ENCODE results near the gene IRAK4.
A peak's percentile ranks its signal among the peaks of the same experiment; 100 is the strongest.

The IRAK4 gene

GRCh38 chr12:43776498-43776897, 17.7 kb downstream of the IRAK4 start:
- peak in 1 of 2 donors; percentile 5 for DNase-seq

DNA sequence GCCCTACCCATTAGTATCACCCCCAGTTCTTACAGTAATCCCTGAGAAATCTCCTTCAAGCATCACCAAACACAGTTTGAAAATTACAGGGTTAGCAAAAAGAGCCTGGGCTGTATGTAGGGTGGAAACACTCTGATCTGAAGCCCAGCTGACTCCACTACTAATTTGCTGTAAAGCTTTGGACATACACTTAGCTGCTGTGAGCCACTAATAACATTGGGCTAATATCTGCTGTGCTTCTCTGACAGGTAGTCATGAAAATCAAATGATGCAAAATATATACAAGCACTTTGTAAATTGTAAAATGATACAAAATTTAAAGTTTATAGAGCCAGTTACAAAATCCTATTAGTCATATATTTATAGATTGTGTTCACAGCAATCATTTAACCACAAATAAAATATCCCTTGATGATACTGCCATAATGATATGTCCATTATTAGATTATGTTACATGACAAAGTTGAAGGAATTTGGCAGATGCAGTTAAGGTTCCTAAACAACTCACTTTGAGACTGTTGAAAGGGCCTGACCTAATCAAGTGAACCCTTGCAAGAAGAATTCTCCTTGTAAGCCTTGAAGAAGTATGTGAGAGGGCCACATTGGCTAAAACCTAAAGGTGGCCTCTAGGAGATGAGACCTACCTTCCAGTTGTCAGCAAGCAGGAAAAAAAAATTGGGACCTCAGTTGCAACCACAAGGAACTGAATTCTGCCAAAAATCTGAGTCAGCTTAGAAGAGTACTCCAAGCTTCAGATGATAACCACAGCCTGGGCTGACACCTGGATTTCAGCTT, 28.3 kb downstream of the IRAK4 start:
- DNase-seq: no peak

DNA sequence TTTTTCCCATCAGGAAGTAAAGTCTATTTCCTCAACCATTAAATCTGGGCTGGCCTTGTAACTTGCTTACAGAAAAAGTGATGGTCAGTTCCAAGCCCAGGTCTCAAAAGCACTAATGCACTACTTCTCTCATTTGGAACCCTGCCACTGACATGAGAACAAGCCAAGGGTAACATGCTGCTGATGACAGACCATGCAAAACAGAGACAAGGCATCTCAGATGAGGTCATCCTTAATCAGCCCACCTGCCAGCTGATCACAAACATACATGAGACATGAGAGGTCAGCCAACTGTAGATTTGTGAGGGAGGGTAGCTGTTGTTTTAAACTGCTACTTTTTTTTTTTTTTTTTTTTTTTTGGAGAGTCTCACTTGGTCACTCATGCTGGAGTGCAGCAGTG, 31.2 kb downstream of the IRAK4 start:
- DNase-seq: no peak

- no peak for DNase-seq
Observed at GRCh38 chr12:43795716-43796280, 37.0 kb downstream of the IRAK4 start.

- DNase-seq: no peak
Observed at GRCh38 chr12:43797561-43798217, 38.9 kb downstream of the IRAK4 start.

GRCh38 chr12:43805149-43805859, 46.6 kb downstream of the IRAK4 start:
- DNase-seq: no peak

DNA sequence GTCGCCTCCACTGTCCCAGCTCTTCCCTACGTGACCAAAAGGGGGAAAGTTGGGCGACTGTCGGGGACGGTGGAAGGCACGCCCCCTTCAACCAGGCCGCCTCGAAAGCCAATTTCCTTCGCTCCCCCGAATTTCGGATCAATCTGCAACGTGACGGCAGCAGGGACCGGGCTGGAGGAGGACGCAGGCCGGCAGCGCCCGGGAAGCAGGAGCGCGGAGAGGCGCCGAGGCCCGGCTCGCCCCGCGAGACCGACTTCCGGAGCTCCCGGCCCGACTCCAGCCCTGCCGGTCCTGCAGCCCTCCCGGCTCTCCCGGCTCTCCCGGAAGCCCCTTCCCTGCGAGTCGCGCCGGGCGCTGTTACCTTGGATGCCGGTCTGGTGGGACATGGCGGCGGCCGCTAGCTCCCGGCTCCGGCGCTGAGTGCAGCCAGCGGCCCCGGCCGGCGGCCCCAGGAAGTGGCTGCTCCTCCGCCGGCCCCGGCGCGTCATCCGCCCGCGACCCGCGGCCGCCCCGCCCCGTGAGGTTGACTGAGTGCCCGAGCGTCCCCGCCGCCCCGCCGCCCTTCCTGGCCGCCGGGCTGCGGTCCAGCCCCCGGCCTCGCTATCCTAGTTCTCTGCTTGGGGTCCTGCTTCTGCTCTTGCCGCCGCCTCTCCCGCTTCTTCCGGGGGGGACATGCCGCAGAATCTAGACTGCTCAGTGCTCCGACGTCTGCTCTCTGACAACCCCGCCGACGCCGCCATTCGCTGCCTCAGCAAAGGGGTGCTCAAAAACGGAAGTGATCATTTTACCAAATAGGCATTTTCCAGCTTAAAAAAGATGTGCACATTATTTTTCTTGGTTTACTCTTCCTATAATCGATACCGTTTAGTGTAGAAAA, 47.3 kb downstream of the IRAK4 start, which contains the start of gene TWF1:
TWF1 (minus strand) TSS at position 458 of the 877 bp plus-strand sequence; CDS start at position 386, 72 bp downstream.
- peak; percentile 82 to 86 for DNase-seq

DNA sequence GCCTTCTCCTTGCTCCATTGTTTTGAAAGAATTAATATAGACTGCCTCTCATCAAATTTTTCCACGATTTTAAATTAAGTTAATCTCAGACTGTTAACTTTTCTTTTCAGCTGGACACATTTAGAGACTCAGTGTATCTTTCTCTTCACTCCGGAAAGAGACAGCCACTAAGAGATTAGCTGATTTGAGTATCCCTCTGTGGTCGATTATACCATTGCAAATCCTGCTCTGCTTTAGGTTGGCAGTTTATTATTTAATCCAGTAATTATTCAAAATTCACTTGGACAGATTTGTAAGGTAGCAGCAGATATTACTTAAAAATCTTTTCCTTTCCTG, 48.0 kb downstream of the IRAK4 start:
- DNase-seq: no peak

GRCh38 chr12:43807386-43807785, 48.6 kb downstream of the IRAK4 start:
- no peak for DNase-seq

DNA sequence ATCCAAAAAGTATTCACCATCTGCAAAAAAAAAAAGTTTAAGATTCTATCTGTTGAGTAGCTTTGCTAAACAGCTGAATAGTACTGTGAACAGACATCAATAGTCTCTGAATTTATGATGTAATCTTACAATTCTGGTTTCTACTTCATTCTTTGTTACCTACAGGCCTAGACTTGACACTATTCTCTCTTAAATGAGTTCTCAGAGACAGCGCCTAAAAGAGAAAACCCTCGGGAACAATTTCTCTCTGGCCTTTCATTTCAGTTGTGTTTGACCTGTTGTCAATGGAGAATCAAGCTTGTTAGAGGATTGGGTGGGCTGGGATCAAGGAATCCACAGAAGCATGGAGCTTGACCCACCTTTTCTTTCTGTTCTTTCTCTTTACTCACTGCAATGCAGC, 53.3 kb downstream of the IRAK4 start:
- no peak for DNase-seq

DNA sequence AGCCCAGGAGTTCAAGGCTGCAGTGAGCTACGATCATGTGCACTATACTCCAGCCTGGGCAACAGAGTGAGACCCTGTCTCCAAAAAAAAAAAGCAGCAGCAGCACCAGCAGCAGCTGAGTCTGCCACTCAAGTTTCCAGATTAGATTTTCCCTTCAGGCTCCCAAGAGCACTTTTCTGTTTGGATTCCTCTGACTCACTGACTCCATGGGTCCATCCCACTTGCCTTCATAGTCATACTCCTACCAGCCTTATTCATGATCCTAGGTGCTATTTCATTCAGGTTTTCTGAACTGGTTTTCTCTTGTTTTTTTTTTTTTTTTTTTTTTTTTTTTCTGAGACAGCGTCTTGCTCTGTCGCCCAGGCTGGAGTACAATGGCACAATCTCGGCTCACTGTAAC, 54.2 kb downstream of the IRAK4 start:
- DNase-seq: no peak

DNA sequence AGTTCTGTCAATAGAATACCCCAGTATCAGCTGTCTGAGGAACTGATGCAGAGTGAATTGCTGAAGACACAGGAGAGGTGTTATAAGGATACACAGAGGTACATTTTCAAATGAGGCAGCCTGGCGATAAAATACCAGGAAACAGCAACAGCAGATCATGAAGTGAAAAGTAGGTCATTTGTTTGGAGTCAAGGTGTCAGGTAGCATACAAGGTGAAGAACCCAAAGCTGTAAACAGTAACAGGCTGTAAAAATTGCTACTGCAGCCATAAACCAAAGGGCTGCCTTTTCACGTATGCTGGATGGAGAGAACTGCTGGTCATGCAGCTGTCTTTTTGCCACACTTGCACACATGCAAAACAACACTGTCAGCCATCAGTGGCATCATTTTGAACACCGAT, 56.7 kb downstream of the IRAK4 start:
- DNase-seq: no peak

DNA sequence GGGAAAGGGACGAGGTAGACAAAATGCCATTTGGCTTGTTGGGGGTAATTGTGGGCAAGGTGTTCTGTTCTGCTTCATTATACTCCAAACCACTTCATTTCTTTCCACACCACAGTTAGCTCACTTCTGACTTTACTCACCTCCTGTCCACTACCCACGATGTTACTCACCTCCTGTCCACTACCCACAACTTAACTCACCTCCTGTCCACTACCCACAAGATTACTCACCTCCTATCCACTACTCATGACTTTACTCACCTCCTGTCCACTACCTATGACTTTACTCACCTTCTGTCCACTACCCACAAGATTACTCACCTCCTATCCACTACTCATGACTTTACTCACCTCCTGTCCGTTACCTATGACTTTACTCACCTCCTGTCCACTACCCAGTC, 57.4 kb downstream of the IRAK4 start:
- DNase-seq: no peak

DNA sequence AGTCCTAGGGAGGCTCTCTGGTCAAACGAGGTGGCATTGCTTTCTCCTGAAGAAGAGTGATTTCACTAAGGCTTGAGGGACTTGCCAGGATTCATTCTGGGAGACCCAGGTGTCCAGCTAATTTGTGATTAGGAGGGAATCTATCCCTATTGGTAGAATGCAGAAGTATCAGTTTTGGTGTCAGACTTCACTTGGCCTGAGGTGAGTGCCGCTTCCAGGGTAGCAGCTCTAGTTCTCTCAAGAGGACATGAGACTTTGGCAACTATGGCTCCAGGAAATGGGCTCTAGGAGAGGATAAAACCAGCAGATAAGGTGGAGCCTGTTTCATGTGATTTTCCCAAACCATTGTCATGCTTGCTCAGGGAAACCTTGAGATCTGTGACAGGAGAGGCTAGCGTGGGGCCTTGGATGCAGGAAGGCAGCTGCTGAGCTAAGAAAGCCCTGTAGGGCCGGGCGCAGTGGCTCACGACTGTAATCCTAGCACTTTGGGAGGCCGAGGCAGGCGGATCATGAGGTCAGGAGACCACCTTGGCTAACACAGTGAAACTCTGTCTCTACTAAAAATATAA, 65.5 kb downstream of the IRAK4 start:
- DNase-seq: no peak

DNA sequence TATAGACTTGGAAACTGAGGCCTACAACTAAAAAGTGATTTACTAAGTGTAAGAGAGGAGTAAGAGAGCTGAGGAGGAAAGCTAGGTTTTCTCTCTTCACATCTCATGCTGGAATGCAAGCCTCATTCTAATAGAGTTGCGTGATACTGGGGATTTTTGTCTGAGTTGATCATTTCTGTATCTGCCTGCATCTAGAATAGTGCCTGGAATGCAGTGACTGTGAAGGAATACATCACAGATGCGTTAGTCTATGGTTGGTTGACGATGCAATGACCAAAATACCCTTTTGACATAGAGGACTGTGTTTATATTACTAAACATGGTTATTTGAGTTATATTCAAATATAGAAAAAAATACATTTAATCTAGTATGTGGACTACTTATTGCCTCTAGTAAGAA, 67.9 kb downstream of the IRAK4 start:
- DNase-seq: no peak

DNA sequence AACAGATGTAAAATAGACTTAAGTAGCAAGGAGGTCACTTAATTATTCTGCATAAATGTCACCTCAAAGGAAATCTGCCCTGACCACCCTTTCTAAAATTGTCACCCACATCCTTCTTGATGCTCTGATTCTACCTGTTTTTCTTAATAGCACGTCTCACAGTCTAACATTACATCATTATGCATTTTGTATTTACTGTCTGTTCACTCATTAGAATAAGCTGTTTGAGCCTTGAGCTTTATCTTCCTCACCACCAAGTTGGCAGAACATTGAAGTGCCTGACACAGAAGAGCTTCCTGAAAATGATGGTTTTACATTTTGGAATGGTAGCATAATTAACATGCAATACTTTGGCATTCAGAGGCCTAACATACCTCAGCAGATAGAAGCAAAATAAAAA, 68.3 kb downstream of the IRAK4 start:
- no peak for DNase-seq

DNA sequence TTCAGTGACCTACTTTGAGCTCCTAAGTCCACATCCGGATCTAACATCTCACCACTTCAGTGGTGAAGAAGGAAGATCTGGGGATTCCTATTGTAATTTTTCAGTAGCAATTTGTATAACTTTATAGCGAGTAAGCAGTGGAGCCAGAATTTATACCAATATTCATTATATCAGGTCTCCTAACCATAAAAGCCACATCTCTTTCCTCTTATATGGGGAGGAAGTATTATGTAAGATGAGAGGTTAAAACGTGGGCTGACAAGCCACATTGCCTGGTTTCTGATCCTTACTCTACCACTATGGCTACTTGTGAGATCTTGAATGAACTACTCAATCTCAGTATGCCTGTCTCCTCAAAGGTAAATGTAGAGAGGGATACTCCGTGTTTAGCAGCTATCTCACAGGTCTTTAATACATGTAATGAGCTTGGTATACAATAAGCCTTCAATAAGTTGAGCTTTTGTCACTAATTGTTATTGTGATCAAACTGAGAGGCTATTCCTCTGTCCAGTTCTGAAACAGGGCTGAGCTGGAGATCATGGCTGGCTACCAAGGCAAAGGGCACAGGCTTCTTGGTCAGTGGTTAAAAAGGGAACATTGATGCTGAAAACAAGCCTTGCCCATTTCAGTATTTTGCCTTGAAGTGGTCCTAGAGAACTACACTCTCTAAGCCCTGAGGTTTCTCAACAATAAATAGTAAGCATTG, 73.9 kb downstream of the IRAK4 start:
- peak in 1 of 2 donors; percentile 1 for DNase-seq

DNA sequence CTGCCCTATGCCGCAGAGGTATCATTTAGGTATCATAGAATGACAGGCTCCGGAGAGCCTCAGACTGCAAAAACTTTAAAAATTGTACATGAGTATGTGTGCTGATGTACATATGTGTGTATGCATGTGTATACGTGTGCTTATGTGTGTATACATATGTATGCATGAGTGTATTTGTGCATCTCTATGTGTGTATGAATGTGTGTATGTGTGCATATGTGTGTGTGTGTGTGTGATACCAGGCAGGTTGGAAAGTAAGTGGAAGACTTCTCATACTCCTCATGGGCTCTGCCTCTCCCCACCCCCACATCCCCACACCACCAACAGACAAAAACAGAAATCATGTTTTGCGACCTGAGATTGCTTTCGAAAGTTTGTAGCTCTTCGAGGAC, 76.5 kb downstream of the IRAK4 start:
- no peak for DNase-seq

DNA sequence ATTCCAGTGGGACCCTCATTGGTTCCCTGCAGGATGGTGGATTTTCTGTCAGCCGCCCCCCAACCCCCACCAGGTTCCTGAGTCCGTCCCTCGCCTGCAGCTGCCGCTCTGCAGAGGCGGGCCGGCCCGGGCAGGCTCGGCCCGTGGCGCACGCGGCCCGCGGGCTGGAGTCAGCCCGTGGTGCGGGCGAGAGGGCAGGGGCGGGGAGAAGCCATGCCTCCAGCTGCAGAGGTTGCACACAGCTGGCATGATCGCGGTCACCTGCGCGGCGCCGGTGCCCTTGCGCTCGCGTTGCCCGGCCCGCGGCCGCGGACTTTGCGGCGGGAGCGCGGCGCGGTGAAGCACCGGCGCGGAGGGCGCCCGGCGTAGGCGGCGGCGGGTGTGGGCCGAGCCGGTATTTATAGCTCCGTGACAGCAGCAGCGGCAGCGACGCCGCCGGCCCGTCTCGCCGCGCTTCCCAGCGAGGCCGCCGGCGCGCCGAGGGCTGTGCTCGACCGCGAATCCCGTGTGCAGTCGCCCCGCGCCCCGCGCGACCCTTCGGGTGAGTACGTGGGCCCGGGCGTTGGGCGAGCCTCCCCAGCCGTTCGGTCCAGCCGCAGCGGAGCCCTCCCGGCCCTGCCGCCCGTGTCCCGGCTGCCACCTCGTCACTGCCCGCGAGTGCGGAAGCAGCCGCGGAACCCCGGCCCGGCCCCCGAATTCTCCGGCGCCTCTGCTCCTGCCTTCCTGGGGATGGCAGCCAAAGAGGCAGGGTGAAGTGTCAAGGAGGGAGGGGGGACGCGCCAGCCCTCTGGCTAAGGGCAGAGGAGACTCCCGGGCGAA, 77.1 kb downstream of the IRAK4 start, which contains the start of gene TMEM117:
TMEM117 (plus strand) TSS at position 426 of the 819 bp plus-strand sequence.
- peak; percentile 32 to 50 for DNase-seq

DNA sequence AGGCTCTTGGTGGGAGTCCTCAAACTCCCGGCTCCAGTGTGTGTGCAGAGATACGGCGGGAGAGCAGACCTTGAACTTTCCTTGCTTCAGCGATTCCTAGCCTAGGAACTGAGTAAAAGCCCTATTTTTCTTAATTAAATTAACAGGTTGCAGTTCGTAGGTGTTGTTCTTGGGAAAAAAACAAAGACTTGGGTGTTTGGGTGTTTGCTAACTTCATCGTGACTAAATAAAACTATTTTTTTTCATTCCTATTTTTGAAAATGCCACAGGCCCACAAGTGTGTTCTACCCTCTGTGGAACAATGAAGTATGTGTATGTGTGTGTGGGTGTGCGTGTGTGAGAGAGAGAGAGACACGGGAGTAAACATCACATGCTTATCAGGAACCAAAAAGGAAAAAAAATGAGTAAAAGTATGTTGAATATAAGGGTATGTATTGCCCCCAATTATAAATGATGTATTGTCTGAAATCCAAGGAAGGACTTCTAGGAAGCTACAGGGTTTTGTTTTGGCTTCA, 77.8 kb downstream of the IRAK4 start:
- DNase-seq: peak in 1 of 2 donors; percentile 36

Measured in bone marrow (tissue), 2 donors.